ENCODE measurements around the gene KNOP1. TPM values are rescaled to one million over a fixed set of nuclear protein-coding genes. Genes with fewer than 3 reads are reported as not detected.

KNOP1 gene
- total RNA-seq, 2 experiments from 2014 or later, result 28.9 to 29.5 TPM

- H3K36me3 Mint-ChIP-seq (ENCODE audit: low read depth), result peaks cover 50% of the 10 kb centered on the region
- H3K4me1 Mint-ChIP-seq, result peaks cover 19% of the 10 kb centered on the region
- CTCF ChIA-PET, result interaction anchor here (0.5 to 1.0 kb wide), 3 partner anchors 18 to 172 kb away, joined by 3 read pairs; partner anchors contain the start of genes GPRC5B and VPS35L
- no peak overlapping the region for H3K4me3 Mint-ChIP-seq
- intact Hi-C loops (cut with DNase I, micrococcal nuclease), result no loop called here
- no peak for ATAC-seq
- no peaks in the 10 kb centered on the region for H3K9me3 Mint-ChIP-seq (ENCODE audit: low read depth)
- no peak for DNase-seq
- no peak overlapping the region for H3K27ac Mint-ChIP-seq
- POLR2A ChIA-PET, result no interaction called here
- no peaks in the 10 kb centered on the region for H3K27me3 Mint-ChIP-seq
These were observed 5.5 kb downstream of the KNOP1 start for GRCh38 chr16:19712418-19713058.

- ChIA-PET CTCF (interaction anchor here (0.9 to 1.1 kb wide), 2 partner anchors 112 to 156 kb away, joined by 3 read pairs; partner anchors contain the start of gene VPS35L), POLR2A (no interaction called here)
- intact Hi-C loops (cut with DNase I, micrococcal nuclease), result no loop called here
- no peak overlapping the region for H3K4me3 Mint-ChIP-seq
- no peaks in the 10 kb centered on the region for H3K9me3 Mint-ChIP-seq (ENCODE audit: low read depth)
- H3K4me1 Mint-ChIP-seq, result peaks cover 16% of the 10 kb centered on the region
- peaks cover 50% of the 10 kb centered on the region for H3K36me3 Mint-ChIP-seq (ENCODE audit: low read depth)
- no peak overlapping the region for H3K27ac Mint-ChIP-seq
- H3K27me3 Mint-ChIP-seq, result no peaks in the 10 kb centered on the region
- ATAC-seq (no peak), DNase-seq (no peak)
These were observed 6.4 kb downstream of the KNOP1 start for GRCh38 chr16:19711643-19712042.

GRCh38 chr16:19710991-19711545 is 7.0 kb downstream of the KNOP1 start:
- H3K9me3 Mint-ChIP-seq (ENCODE audit: low read depth), result no peaks in the 10 kb centered on the region
- peaks cover 52% of the 10 kb centered on the region for H3K36me3 Mint-ChIP-seq (ENCODE audit: low read depth)
- no peak overlapping the region for H3K27ac Mint-ChIP-seq
- ChIA-PET CTCF (interaction anchor here (1.1 kb wide), 1 partner anchor 111 kb away, joined by 3 read pairs; no protein-coding TSS in a partner anchor), POLR2A (no interaction called here)
- H3K27me3 Mint-ChIP-seq, result no peaks in the 10 kb centered on the region
- peaks cover 10% of the 10 kb centered on the region for H3K4me1 Mint-ChIP-seq
- H3K4me3 Mint-ChIP-seq, result no peak overlapping the region
- DNase-seq (no peak), ATAC-seq (no peak)
- intact Hi-C loops (cut with DNase I, micrococcal nuclease), result no loop called here

GRCh38 chr16:19710191-19710908 is 7.7 kb downstream of the KNOP1 start:
- ChIA-PET POLR2A (interaction anchor here (0.5 to 0.6 kb wide), 2 partner anchors 55 to 114 kb away, joined by 3 to 6 read pairs; no protein-coding TSS in a partner anchor), CTCF (no interaction called here)
- Mint-ChIP-seq H3K27ac (no peak overlapping the region), H3K4me3 (no peak overlapping the region), H3K9me3 (ENCODE audit: low read depth) (no peaks in the 10 kb centered on the region), H3K27me3 (no peaks in the 10 kb centered on the region), H3K4me1 (peaks cover 6% of the 10 kb centered on the region), H3K36me3 (ENCODE audit: low read depth) (peaks cover 54% of the 10 kb centered on the region)
- no peak for DNase-seq
- intact Hi-C loops (cut with DNase I, micrococcal nuclease), result no loop called here
- no peak for ATAC-seq

GRCh38 chr16:19709381-19710136 is 8.5 kb downstream of the KNOP1 start:
- ATAC-seq (no peak), DNase-seq (no peak)
- Mint-ChIP-seq H3K4me1 (peaks cover 6% of the 10 kb centered on the region), H3K9me3 (ENCODE audit: low read depth) (no peaks in the 10 kb centered on the region), H3K36me3 (ENCODE audit: low read depth) (peaks cover 57% of the 10 kb centered on the region), H3K27me3 (no peaks in the 10 kb centered on the region), H3K4me3 (no peak overlapping the region), H3K27ac (peak overlapping the region; percentile 40)
- intact Hi-C loops (cut with DNase I, micrococcal nuclease), result no loop called here
- ChIA-PET POLR2A (interaction anchor here (0.5 to 0.6 kb wide), 2 partner anchors 56 to 113 kb away, joined by 3 to 6 read pairs; no protein-coding TSS in a partner anchor), CTCF (no interaction called here)

GRCh38 chr16:19708296-19709205 is 9.5 kb downstream of the KNOP1 start:
- Mint-ChIP-seq H3K27me3 (no peaks in the 10 kb centered on the region), H3K9me3 (ENCODE audit: low read depth) (no peaks in the 10 kb centered on the region), H3K4me1 (peaks cover 2% of the 10 kb centered on the region), H3K36me3 (ENCODE audit: low read depth) (peaks cover 56% of the 10 kb centered on the region), H3K27ac (no peak overlapping the region), H3K4me3 (no peak overlapping the region)
- intact Hi-C loops (cut with DNase I, micrococcal nuclease), result no loop called here
- CTCF ChIA-PET, result interaction anchor here (0.6 kb wide), 1 partner anchor 18 kb away, joined by 3 read pairs; no protein-coding TSS in a partner anchor
- no peak for DNase-seq
- POLR2A ChIA-PET, result interaction anchor here (0.6 kb wide), 1 partner anchor 132 kb away, joined by 3 read pairs; no protein-coding TSS in a partner anchor
- ATAC-seq, result no peak

GRCh38 chr16:19707569-19708295 is 10.3 kb downstream of the KNOP1 start:
- Mint-ChIP-seq H3K4me1 (peaks cover 2% of the 10 kb centered on the region), H3K27me3 (no peaks in the 10 kb centered on the region), H3K4me3 (no peak overlapping the region), H3K27ac (no peak overlapping the region), H3K9me3 (ENCODE audit: low read depth) (no peaks in the 10 kb centered on the region), H3K36me3 (ENCODE audit: low read depth) (peaks cover 60% of the 10 kb centered on the region)
- DNase-seq (no peak), ATAC-seq (no peak)
- ChIA-PET POLR2A (interaction anchor here (0.6 kb wide), 1 partner anchor 131 kb away, joined by 3 read pairs; no protein-coding TSS in a partner anchor), CTCF (no interaction called here)
- intact Hi-C loops (cut with DNase I, micrococcal nuclease), result no loop called here

GRCh38 chr16:19706846-19707245 is 11.2 kb downstream of the KNOP1 start:
- Mint-ChIP-seq H3K36me3 (ENCODE audit: low read depth) (peaks cover 66% of the 10 kb centered on the region), H3K4me1 (peaks cover 2% of the 10 kb centered on the region), H3K27ac (no peak overlapping the region), H3K27me3 (no peaks in the 10 kb centered on the region), H3K4me3 (no peak overlapping the region), H3K9me3 (ENCODE audit: low read depth) (no peaks in the 10 kb centered on the region)
- ChIA-PET CTCF (no interaction called here), POLR2A (no interaction called here)
- intact Hi-C loops (cut with DNase I, micrococcal nuclease), result no loop called here
- no peak for ATAC-seq
- DNase-seq, result no peak

- intact Hi-C loops (cut with DNase I, micrococcal nuclease), result no loop called here
- Mint-ChIP-seq H3K4me1 (peaks cover 7% of the 10 kb centered on the region), H3K9me3 (ENCODE audit: low read depth) (no peaks in the 10 kb centered on the region), H3K4me3 (no peak overlapping the region), H3K27ac (no peak overlapping the region), H3K36me3 (ENCODE audit: low read depth) (peaks cover 67% of the 10 kb centered on the region), H3K27me3 (no peaks in the 10 kb centered on the region)
- ChIA-PET CTCF (no interaction called here), POLR2A (interaction anchor here (0.6 kb wide), 1 partner anchor 148 kb away, joined by 3 read pairs; no protein-coding TSS in a partner anchor)
- ATAC-seq (no peak), DNase-seq (no peak)
These were observed 12.2 kb downstream of the KNOP1 start for GRCh38 chr16:19705843-19706242.

GRCh38 chr16:19705146-19705501 is 12.9 kb downstream of the KNOP1 start:
- Mint-ChIP-seq H3K4me1 (peaks cover 14% of the 10 kb centered on the region), H3K9me3 (ENCODE audit: low read depth) (no peaks in the 10 kb centered on the region), H3K36me3 (ENCODE audit: low read depth) (peaks cover 71% of the 10 kb centered on the region), H3K27ac (no peak overlapping the region), H3K4me3 (no peak overlapping the region), H3K27me3 (no peaks in the 10 kb centered on the region)
- intact Hi-C loops (cut with DNase I, micrococcal nuclease), result no loop called here
- DNase-seq, result no peak
- ChIA-PET POLR2A (no interaction called here), CTCF (no interaction called here)
- no peak for ATAC-seq
